MM.1S (cell line): ENCODE data around the gene CACNB3.

Source experiments
- CTCF ChIP-seq: fragments of 300-600 bp; sonication (generic); IDR thresholded peaks from 2 replicates; pipeline ENCODE4 v1.5.1; 2016; ENCODE audit warnings: antibody characterized with exemption, low read length, mixed read lengths
- EZH2 ChIP-seq: fragments of 300-600 bp; sonication (generic); optimal IDR thresholded peaks from 2 replicates; pipeline ENCODE3; 2017; ENCODE audit warnings: low read depth, mild to moderate bottlenecking, antibody characterized with exemption, low read length, mixed read lengths
- EZH2phosphoT487 ChIP-seq: fragments of 300-600 bp; sonication (generic); IDR thresholded peaks from 2 replicates; pipeline ENCODE4 v1.6.1; 2018; ENCODE audit warnings: antibody characterized with exemption, low read length

DNA sequence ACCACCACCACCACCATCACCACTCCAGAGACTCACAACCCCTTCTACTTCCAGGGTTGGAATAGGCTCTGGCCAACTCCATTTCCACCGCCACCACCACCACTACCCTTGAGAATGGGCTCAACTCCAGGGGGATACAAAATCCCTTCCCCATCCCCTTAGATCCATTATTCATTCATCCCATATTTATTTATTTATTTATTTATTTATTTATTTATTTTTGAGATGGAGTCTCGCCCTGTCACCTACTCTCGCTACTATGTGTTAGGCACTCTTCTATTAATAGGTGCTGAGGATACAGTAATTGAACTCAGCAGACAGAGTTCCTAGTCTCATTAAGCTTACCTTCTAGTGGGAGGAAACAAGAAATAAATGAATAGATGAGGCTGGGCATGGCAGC is 24.6 kb upstream of the CACNB3 start:
- TF ChIP-seq CTCF (no peak), EZH2 (no peak), EZH2phosphoT487 (no peak)
